ENCODE data around the gene ADGRG7.

The ADGRG7 gene

GRCh38 chr3:100697723-100698285 lies 88.4 kb downstream of the ADGRG7 start:
- Histone ChIP-seq H3K9me3 (ENCODE audit: control insufficient read depth, low read length) (no peaks in the 10 kb centered on the region), H3K36me3 (ENCODE audit: control insufficient read depth, insufficient read depth, low read length) (no peaks in the 10 kb centered on the region), H3K4me3 (ENCODE audit: insufficient read depth, low read depth, low read length) (no peak overlapping the region), H3K4me1 (ENCODE audit: control insufficient read depth, insufficient read depth, low read length) (no peaks in the 10 kb centered on the region), H3K27me3 (ENCODE audit: control insufficient read depth, insufficient read depth, low read length, poor library complexity, severe bottlenecking) (peaks cover 9% of the 10 kb centered on the region), H3K27ac (ENCODE audit: insufficient read depth, low read depth, low read length, poor library complexity, severe bottlenecking) (no peak overlapping the region)
- 90 to 96% methylated on average over 5 of the region's 5 CpGs for WGBS, 2 experiments

- peaks cover 16% of the 10 kb centered on the region for H3K27me3 ChIP-seq (ENCODE audit: control insufficient read depth, insufficient read depth, low read length, poor library complexity, severe bottlenecking)
- no peaks in the 10 kb centered on the region for H3K36me3 ChIP-seq (ENCODE audit: control insufficient read depth, insufficient read depth, low read length)
- no peak overlapping the region for H3K27ac ChIP-seq (ENCODE audit: insufficient read depth, low read depth, low read length, poor library complexity, severe bottlenecking)
- no peak overlapping the region for H3K4me3 ChIP-seq (ENCODE audit: insufficient read depth, low read depth, low read length)
- WGBS, 2 experiments = 89 to 97% methylated on average over 2 to 3 of the region's 3 CpGs
- no peaks in the 10 kb centered on the region for H3K9me3 ChIP-seq (ENCODE audit: control insufficient read depth, low read length)
- no peaks in the 10 kb centered on the region for H3K4me1 ChIP-seq (ENCODE audit: control insufficient read depth, insufficient read depth, low read length)
Observed at GRCh38 chr3:100698736-100699135, 89.3 kb downstream of the ADGRG7 start.

DNA sequence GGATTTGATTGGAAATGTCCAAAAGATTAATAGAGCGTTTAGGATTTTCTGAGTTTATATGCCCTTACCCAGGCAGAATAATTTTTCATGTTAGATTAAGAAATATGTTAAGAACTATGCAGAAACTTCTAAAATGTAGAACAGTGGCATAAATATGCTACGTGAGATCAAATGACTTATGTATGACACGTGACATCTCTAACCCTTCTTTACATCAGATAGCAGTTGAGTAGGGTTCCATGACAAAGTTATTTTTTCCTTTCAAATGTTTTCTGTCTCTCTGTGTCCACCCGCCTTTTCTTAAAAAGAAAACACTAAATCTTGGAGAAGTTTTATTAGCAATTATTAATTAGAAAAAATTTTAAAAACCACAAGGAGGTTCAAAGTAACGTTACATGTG lies 91.3 kb downstream of the ADGRG7 start:
- Histone ChIP-seq H3K36me3 (ENCODE audit: control insufficient read depth, insufficient read depth, low read length) (no peaks in the 10 kb centered on the region), H3K27me3 (ENCODE audit: control insufficient read depth, insufficient read depth, low read length, poor library complexity, severe bottlenecking) (peaks cover 36% of the 10 kb centered on the region), H3K4me1 (ENCODE audit: control insufficient read depth, insufficient read depth, low read length) (no peaks in the 10 kb centered on the region), H3K27ac (ENCODE audit: insufficient read depth, low read depth, low read length, poor library complexity, severe bottlenecking) (no peak overlapping the region), H3K9me3 (ENCODE audit: control insufficient read depth, low read length) (no peaks in the 10 kb centered on the region), H3K4me3 (ENCODE audit: insufficient read depth, low read depth, low read length) (no peak overlapping the region)
- 88 to 96% methylated on average over 2 to 3 of the region's 5 CpGs for WGBS, 2 experiments

DNA sequence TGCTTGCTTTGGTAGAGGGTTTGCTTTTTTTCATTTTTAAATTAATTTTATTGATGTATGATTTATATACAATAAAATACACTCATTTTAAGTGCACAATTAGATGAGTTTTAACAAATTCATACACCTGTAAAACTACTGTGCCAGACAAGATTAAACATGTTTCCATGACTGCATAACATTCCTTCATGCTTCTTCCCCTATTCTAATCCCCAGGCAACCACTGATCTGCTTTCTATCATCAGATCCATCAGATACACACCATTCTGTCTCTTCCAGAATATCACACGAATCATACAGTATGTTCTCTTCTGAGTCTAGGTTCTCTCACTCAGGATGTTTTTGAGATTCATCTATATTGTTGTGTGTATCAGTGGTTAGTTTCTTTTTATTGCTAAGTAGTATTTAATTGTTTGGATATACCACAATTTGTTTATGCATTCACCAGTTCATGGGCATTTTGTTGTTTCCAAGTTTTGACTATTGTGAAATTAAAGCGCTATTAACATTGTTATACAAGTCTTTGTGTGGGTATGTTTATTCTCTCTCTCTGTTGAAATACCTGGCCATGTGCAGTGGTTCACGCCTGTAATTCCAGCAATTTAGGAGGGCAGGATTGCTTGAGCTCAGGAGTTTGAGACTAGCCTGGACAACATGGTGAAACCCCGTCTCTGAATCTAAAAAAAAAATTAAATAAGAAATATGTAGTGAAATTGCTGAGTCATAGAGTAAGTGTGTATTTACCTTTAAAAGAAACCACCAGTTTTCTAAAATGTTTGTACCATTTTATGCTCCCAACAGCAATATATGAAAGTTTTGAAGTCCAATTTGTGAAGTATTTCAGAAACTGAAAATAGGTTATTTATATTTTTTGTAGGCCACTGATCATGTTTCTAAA lies 92.9 kb downstream of the ADGRG7 start:
- H3K4me3 ChIP-seq (ENCODE audit: insufficient read depth, low read depth, low read length) = no peak overlapping the region
- H3K4me1 ChIP-seq (ENCODE audit: control insufficient read depth, insufficient read depth, low read length) = no peaks in the 10 kb centered on the region
- peaks cover 52% of the 10 kb centered on the region for H3K27me3 ChIP-seq (ENCODE audit: control insufficient read depth, insufficient read depth, low read length, poor library complexity, severe bottlenecking)
- H3K27ac ChIP-seq (ENCODE audit: insufficient read depth, low read depth, low read length, poor library complexity, severe bottlenecking) = no peak overlapping the region
- 87 to 88% methylated on average over 3 to 4 of the region's 4 CpGs for WGBS, 2 experiments
- no peaks in the 10 kb centered on the region for H3K36me3 ChIP-seq (ENCODE audit: control insufficient read depth, insufficient read depth, low read length)
- H3K9me3 ChIP-seq (ENCODE audit: control insufficient read depth, low read length) = no peaks in the 10 kb centered on the region

GRCh38 chr3:100702980-100703345 lies 93.6 kb downstream of the ADGRG7 start:
- no peaks in the 10 kb centered on the region for H3K36me3 ChIP-seq (ENCODE audit: control insufficient read depth, insufficient read depth, low read length)
- H3K4me3 ChIP-seq (ENCODE audit: insufficient read depth, low read depth, low read length) = no peak overlapping the region
- WGBS, 2 experiments = 96 to 97% methylated on average over 5 of the region's 5 CpGs
- no peak overlapping the region for H3K27ac ChIP-seq (ENCODE audit: insufficient read depth, low read depth, low read length, poor library complexity, severe bottlenecking)
- H3K9me3 ChIP-seq (ENCODE audit: control insufficient read depth, low read length) = no peaks in the 10 kb centered on the region
- peaks cover 58% of the 10 kb centered on the region for H3K27me3 ChIP-seq (ENCODE audit: control insufficient read depth, insufficient read depth, low read length, poor library complexity, severe bottlenecking)
- no peaks in the 10 kb centered on the region for H3K4me1 ChIP-seq (ENCODE audit: control insufficient read depth, insufficient read depth, low read length)

DNA sequence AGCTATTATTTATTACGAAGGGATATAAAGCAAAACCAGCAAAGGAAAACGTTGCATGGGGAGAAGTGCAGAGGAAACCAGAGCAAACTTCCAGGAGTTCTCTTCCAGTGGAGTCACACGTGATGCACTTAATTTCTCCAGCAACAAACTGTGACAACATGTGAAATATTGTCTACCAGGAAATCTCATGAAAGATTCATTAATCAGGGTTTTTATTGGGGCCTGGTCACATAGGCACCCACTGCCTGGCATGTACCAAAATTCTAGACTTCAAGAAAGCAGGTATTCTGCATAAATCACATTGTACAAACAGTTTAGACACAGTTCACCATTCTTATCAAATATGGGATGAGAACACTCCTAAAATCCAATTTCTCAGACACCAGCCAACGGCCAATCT lies 94.5 kb downstream of the ADGRG7 start:
- Histone ChIP-seq H3K9me3 (ENCODE audit: control insufficient read depth, low read length) (no peaks in the 10 kb centered on the region), H3K4me1 (ENCODE audit: control insufficient read depth, insufficient read depth, low read length) (no peaks in the 10 kb centered on the region), H3K4me3 (ENCODE audit: insufficient read depth, low read depth, low read length) (no peak overlapping the region), H3K27me3 (ENCODE audit: control insufficient read depth, insufficient read depth, low read length, poor library complexity, severe bottlenecking) (peaks cover 63% of the 10 kb centered on the region), H3K27ac (ENCODE audit: insufficient read depth, low read depth, low read length, poor library complexity, severe bottlenecking) (no peak overlapping the region), H3K36me3 (ENCODE audit: control insufficient read depth, insufficient read depth, low read length) (no peaks in the 10 kb centered on the region)
- WGBS, 2 experiments = 89 to 92% methylated on average over 4 of the region's 4 CpGs

- H3K9me3 ChIP-seq (ENCODE audit: control insufficient read depth, low read length) = no peaks in the 10 kb centered on the region
- H3K4me1 ChIP-seq (ENCODE audit: control insufficient read depth, insufficient read depth, low read length) = no peaks in the 10 kb centered on the region
- H3K36me3 ChIP-seq (ENCODE audit: control insufficient read depth, insufficient read depth, low read length) = no peaks in the 10 kb centered on the region
- no peak overlapping the region for H3K4me3 ChIP-seq (ENCODE audit: insufficient read depth, low read depth, low read length)
- no peak overlapping the region for H3K27ac ChIP-seq (ENCODE audit: insufficient read depth, low read depth, low read length, poor library complexity, severe bottlenecking)
- WGBS, 2 experiments = 86 to 96% methylated on average over 3 of the region's 3 CpGs
- peaks cover 58% of the 10 kb centered on the region for H3K27me3 ChIP-seq (ENCODE audit: control insufficient read depth, insufficient read depth, low read length, poor library complexity, severe bottlenecking)
Observed at GRCh38 chr3:100706365-100706764, 97.0 kb downstream of the ADGRG7 start.

DNA sequence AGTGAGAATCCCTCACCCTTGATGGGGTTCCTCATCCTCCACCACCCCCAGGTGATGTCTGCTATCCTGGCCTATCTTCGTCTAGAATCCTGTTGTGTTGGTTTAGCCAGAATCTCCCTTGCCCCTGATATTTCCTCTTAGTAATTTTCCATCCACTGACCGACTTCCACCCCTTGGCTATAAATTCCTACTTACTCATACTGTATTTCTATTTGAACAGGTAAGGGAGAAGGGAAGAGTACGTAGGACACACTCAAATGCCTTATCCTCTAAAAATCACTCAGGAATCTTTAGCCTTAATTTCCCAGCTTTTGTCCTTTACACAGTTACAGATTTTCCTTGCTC lies 99.2 kb downstream of the ADGRG7 start:
- H3K9me3 ChIP-seq (ENCODE audit: control insufficient read depth, low read length) = no peaks in the 10 kb centered on the region
- 97 to 98% methylated on average over 2 of the region's 3 CpGs for whole genome bisulfite sequencing, 2 experiments
- no peaks in the 10 kb centered on the region for H3K4me1 ChIP-seq (ENCODE audit: control insufficient read depth, insufficient read depth, low read length)
- no peak overlapping the region for H3K27ac ChIP-seq (ENCODE audit: insufficient read depth, low read depth, low read length, poor library complexity, severe bottlenecking)
- no peaks in the 10 kb centered on the region for H3K36me3 ChIP-seq (ENCODE audit: control insufficient read depth, insufficient read depth, low read length)
- peaks cover 48% of the 10 kb centered on the region for H3K27me3 ChIP-seq (ENCODE audit: control insufficient read depth, insufficient read depth, low read length, poor library complexity, severe bottlenecking)
- H3K4me3 ChIP-seq (ENCODE audit: insufficient read depth, low read depth, low read length) = peak overlapping the region; percentile 60

GRCh38 chr3:100708989-100709841 lies 99.8 kb downstream of the ADGRG7 start, which contains the start of gene TFG:
Gene TFG (plus strand): TSS chr3:100709494. CDS start chr3:100713686, 4,192 bp downstream.
- peaks cover 42% of the 10 kb centered on the region for H3K27me3 ChIP-seq (ENCODE audit: control insufficient read depth, insufficient read depth, low read length, poor library complexity, severe bottlenecking)
- no peaks in the 10 kb centered on the region for H3K4me1 ChIP-seq (ENCODE audit: control insufficient read depth, insufficient read depth, low read length)
- H3K9me3 ChIP-seq (ENCODE audit: control insufficient read depth, low read length) = no peaks in the 10 kb centered on the region
- H3K4me3 ChIP-seq (ENCODE audit: insufficient read depth, low read depth, low read length) = peak within 1 kb of the TSS; percentile 60
- peak within 1 kb of the TSS; percentile 98 for H3K27ac ChIP-seq (ENCODE audit: insufficient read depth, low read depth, low read length, poor library complexity, severe bottlenecking)
- peaks cover under 1% of the 10 kb centered on the region for H3K36me3 ChIP-seq (ENCODE audit: control insufficient read depth, insufficient read depth, low read length)
- 1 to 2% methylated on average over 69 to 70 of the region's 76 CpGs for WGBS, 2 experiments

- Histone ChIP-seq H3K27ac (ENCODE audit: insufficient read depth, low read depth, low read length, poor library complexity, severe bottlenecking) (peak overlapping the region; percentile 98), H3K9me3 (ENCODE audit: control insufficient read depth, low read length) (no peaks in the 10 kb centered on the region), H3K4me1 (ENCODE audit: control insufficient read depth, insufficient read depth, low read length) (no peaks in the 10 kb centered on the region), H3K36me3 (ENCODE audit: control insufficient read depth, insufficient read depth, low read length) (peaks cover 2% of the 10 kb centered on the region), H3K4me3 (ENCODE audit: insufficient read depth, low read depth, low read length) (peak overlapping the region; percentile 60), H3K27me3 (ENCODE audit: control insufficient read depth, insufficient read depth, low read length, poor library complexity, severe bottlenecking) (peaks cover 36% of the 10 kb centered on the region)
- WGBS, 2 experiments = 1% methylated on average over 19 of the region's 23 CpGs
Observed at GRCh38 chr3:100709842-100710260, 100.5 kb downstream of the ADGRG7 start.
